GM06990 (cell line): ENCODE results near the gene BRSK1.

ENCODE experiments used
- DNase-seq: peaks from one replicate; pipeline ENCODE4 v3.0.0-alpha.2; 2011; ENCODE audit not compliant: insufficient read length; ENCODE audit errors: extremely low read depth
- H3K27me3 ChIP-seq: replicated peaks from 2 replicates; pipeline ENCODE4 v1.6.0; 2011; ENCODE audit warnings: low read length; ENCODE audit not compliant: control insufficient read depth, insufficient read depth
- H3K36me3 ChIP-seq: 2 replicates; pipeline ENCODE4 v1.5.1; 2011; ENCODE audit warnings: low read length; ENCODE audit not compliant: control insufficient read depth, insufficient read depth
- H3K4me3 ChIP-seq: replicated peaks from 2 replicates; pipeline ENCODE4 v1.5.1; 2011; ENCODE audit warnings: low read depth, mild to moderate bottlenecking, control low read depth, low read length
- CTCF ChIP-seq: IDR thresholded peaks from 2 replicates; pipeline ENCODE4 v1.5.1; 2011; ENCODE audit warnings: low read length, control low read depth, mild to moderate bottlenecking, inconsistent platforms; ENCODE audit not compliant: insufficient read depth, poor library complexity, severe bottlenecking

BRSK1 gene

GRCh38 chr19:55297267-55297666 is 13.5 kb downstream of the BRSK1 start:
- no peak for DNase-seq
- no peak overlapping the region for H3K4me3 ChIP-seq
- TF ChIP-seq CTCF, result no peak
- no peaks in the 10 kb centered on the region for H3K36me3 ChIP-seq
- no peaks in the 10 kb centered on the region for H3K27me3 ChIP-seq

DNA sequence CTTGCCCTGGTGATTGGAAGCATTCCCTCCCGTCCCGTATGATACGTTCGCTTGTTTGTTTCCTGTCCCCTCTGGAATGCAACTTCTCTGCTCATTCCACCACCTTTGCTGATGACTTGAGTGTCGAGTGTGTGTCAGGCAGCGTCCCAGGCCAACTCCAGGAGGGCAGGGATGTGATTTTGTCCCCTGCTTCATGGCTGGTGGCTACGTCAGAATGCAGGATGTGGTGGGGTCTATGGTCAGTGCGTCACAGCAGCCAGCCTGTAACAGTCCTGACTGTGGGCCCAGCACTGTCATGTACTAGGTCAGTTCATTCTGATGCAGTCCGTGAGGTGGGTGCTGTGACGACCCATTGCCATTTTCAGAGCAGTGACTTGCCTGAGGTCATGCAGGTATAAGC is 16.2 kb downstream of the BRSK1 start:
- no peak for TF ChIP-seq CTCF
- H3K36me3 ChIP-seq, result no peaks in the 10 kb centered on the region
- no peak overlapping the region for H3K4me3 ChIP-seq
- no peak for DNase-seq
- H3K27me3 ChIP-seq, result no peaks in the 10 kb centered on the region

- no peak overlapping the region for H3K4me3 ChIP-seq
- H3K27me3 ChIP-seq, result no peaks in the 10 kb centered on the region
- TF ChIP-seq CTCF, result no peak
- DNase-seq, result no peak
- no peaks in the 10 kb centered on the region for H3K36me3 ChIP-seq
These were observed 17.2 kb downstream of the BRSK1 start for GRCh38 chr19:55300886-55301458.

- DNase-seq, result peak; percentile 86
- Histone ChIP-seq H3K27me3 (no peaks in the 10 kb centered on the region), H3K36me3 (no peaks in the 10 kb centered on the region), H3K4me3 (peak overlapping the region; percentile 63)
- peak; percentile 94 for TF ChIP-seq CTCF
These were observed 17.9 kb downstream of the BRSK1 start for GRCh38 chr19:55301459-55302317.

GRCh38 chr19:55302318-55302703 is 18.5 kb downstream of the BRSK1 start:
- no peak for DNase-seq
- H3K27me3 ChIP-seq, result no peaks in the 10 kb centered on the region
- H3K4me3 ChIP-seq, result peak overlapping the region; percentile 63
- no peak for TF ChIP-seq CTCF
- H3K36me3 ChIP-seq, result no peaks in the 10 kb centered on the region
